Lower leg skin (tissue), 3 donors: Measurements from ENCODE around the gene NOX5.

ENCODE experiments used
- CTCF ChIP-seq, 3 donors: fragments of 450-650 bp; IDR thresholded peaks; one replicate each; pipeline ENCODE4 v1.5.1; 2016; ENCODE audit warnings: antibody characterized with exemption in 3 of 3, mild to moderate bottlenecking in 3 of 3, moderate library complexity in 2 of 3
- POLR2A ChIP-seq, 2 donors: fragments of 450-650 bp; IDR thresholded peaks; one replicate each; pipeline ENCODE4 v1.6.1; 2016 to 2017; ENCODE audit warnings: antibody characterized with exemption in 2 of 2, mild to moderate bottlenecking in 1 of 2, moderate library complexity in 1 of 2

DNA sequence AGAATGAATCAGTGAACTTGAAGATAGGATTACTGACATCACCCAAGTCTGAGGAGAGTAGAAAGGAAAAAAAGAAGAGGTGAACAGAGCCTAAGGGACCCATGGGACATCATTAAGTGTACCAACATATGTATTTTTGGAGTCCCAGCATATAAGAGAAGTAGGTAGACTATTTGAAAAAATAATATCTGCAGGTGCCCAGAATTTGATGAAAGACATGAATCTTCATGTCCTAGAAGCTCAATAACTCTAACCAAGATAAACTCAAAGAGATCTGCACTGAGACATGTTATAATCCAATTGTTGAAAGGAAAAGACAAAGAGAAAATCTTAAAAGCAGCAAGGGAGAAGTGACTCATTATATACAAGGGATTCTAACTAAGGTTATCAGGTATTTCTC is 45.2 kb upstream of the NOX5 start:
- TF ChIP-seq CTCF (IDR thresholded peaks at IDR 0.05) (no peak), POLR2A (IDR thresholded peaks at IDR 0.05) (no peak)
